CD14-positive monocyte (primary cell): Measurements from ENCODE around the gene ACOD1. TPM values are rescaled to one million over a fixed set of nuclear protein-coding genes. Genes with fewer than 3 reads are reported as not detected.
"Not testable (repeated sequence)": the region's sequence is repeated elsewhere in the genome, so short reads cannot be mapped to it uniquely, and the experiment has no call there.

Source experiments
- DNase-seq, 3 donors: peaks; one replicate each; pipeline ENCODE4 v3.0.0-alpha.2; 2011 to 2022
- H2AFZ ChIP-seq: 2 replicates; pipeline ENCODE4 v1.6.0; 2012; ENCODE audit warnings: mild to moderate bottlenecking, low read depth, low read length, inconsistent platforms; ENCODE audit not compliant: insufficient read depth, poor library complexity, severe bottlenecking
- H3K27ac ChIP-seq, 2 donors: 1 replicate in 1 of 2; 2 replicates in 1 of 2; pipeline ENCODE4 v1.5.1; 2012 to 2013; ENCODE audit warnings: low read length in 2 of 2, control low read depth in 1 of 2, inconsistent platforms in 1 of 2, low read depth in 1 of 2, mild to moderate bottlenecking in 1 of 2
- H3K27me3 ChIP-seq, 2 donors: one replicate each; pipeline versions ENCODE4 v1.6.0 to v1.6.1; 2011 to 2013; ENCODE audit warnings: low read length in 2 of 2; ENCODE audit not compliant: control insufficient read depth in 2 of 2, insufficient read depth in 2 of 2
- H3K36me3 ChIP-seq, 2 donors: replicated peaks in 1 of 2; 1 replicate in 1 of 2; 2 replicates in 1 of 2; pipeline versions ENCODE4 v1.5.1 to v1.6.1; 2012 to 2013; ENCODE audit warnings: low read length in 2 of 2, control low read depth in 1 of 2, inconsistent platforms in 1 of 2, mild to moderate bottlenecking in 1 of 2; ENCODE audit not compliant: insufficient read depth in 2 of 2, control insufficient read depth in 1 of 2
- H3K4me1 ChIP-seq, 2 donors: 1 replicate in 1 of 2; 2 replicates in 1 of 2; pipeline versions ENCODE4 v1.5.1 to v1.6.1; 2012 to 2013; ENCODE audit warnings: low read length in 2 of 2, control low read depth in 1 of 2, inconsistent platforms in 1 of 2, mild to moderate bottlenecking in 1 of 2, moderate library complexity in 1 of 2; ENCODE audit not compliant: insufficient read depth in 2 of 2, control insufficient read depth in 1 of 2
- H3K4me2 ChIP-seq: replicated peaks from 2 replicates; pipeline ENCODE3; 2012; ENCODE audit warnings: low read length, moderate library complexity, mild to moderate bottlenecking; ENCODE audit not compliant: poor library complexity, severe bottlenecking; ENCODE audit errors: extremely low read depth
- H3K4me3 ChIP-seq, 3 experiments: fragments of 200-600 bp in 1 of 3; sonication (generic) in 1 of 3; replicated peaks in 1 of 3; 1 replicate in 2 of 3; 2 replicates in 1 of 3; pipeline ENCODE4 v1.5.1; 2011 to 2013; ENCODE audit warnings: low read length in 3 of 3, mild to moderate bottlenecking in 3 of 3, control low read depth in 2 of 3, low read depth in 2 of 3, inconsistent platforms in 1 of 3, moderate library complexity in 1 of 3
- H3K79me2 ChIP-seq: 2 replicates; pipeline ENCODE4 v1.6.0; 2012; ENCODE audit warnings: mild to moderate bottlenecking, control low read depth, inconsistent platforms, low read length, moderate library complexity; ENCODE audit not compliant: insufficient read depth
- H3K9ac ChIP-seq: 2 replicates; pipeline ENCODE4 v1.6.0; 2017; ENCODE audit warnings: low read length, mild to moderate bottlenecking; ENCODE audit not compliant: insufficient read depth, poor library complexity, severe bottlenecking
- H3K9me3 ChIP-seq, 2 donors: replicated peaks in 1 of 2; 1 replicate in 1 of 2; 2 replicates in 1 of 2; pipeline versions ENCODE4 v1.5.1 to v1.6.1; 2012 to 2013; ENCODE audit warnings: low read length in 2 of 2, control low read depth in 1 of 2; ENCODE audit not compliant: control insufficient read depth in 1 of 2, insufficient read depth in 1 of 2
- H4K20me1 ChIP-seq: 2 replicates; pipeline ENCODE4 v1.6.0; 2012; ENCODE audit warnings: mild to moderate bottlenecking, low read length, control low read depth, moderate library complexity; ENCODE audit not compliant: insufficient read depth
- H3K27ac Mint-ChIP-seq, 7 donors: one replicate each; pipeline ENCODE4 v1.8.0; 2020; ENCODE audit warnings: mild to moderate bottlenecking in 7 of 7, mixed read lengths in 7 of 7, moderate library complexity in 6 of 7, inconsistent platforms in 2 of 7
- H3K27me3 Mint-ChIP-seq, 3 donors: one replicate each; pipeline ENCODE4 v1.8.0; 2021 to 2022; ENCODE audit warnings: low read depth in 3 of 3, mild to moderate bottlenecking in 3 of 3, mixed read lengths in 3 of 3, moderate library complexity in 3 of 3, inconsistent platforms in 1 of 3
- H3K36me3 Mint-ChIP-seq, 2 donors: one replicate each; pipeline ENCODE4 v1.8.0; 2020; ENCODE audit warnings: mixed read lengths in 2 of 2, inconsistent platforms in 1 of 2, mild to moderate bottlenecking in 1 of 2
- H3K4me1 Mint-ChIP-seq: one replicate; pipeline ENCODE4 v1.8.0; 2020; ENCODE audit warnings: mild to moderate bottlenecking, mixed read lengths
- H3K4me3 Mint-ChIP-seq, 2 donors: one replicate each; pipeline ENCODE4 v1.8.0; 2020; ENCODE audit warnings: mild to moderate bottlenecking in 2 of 2, mixed read lengths in 2 of 2, moderate library complexity in 1 of 2
- H3K9me3 Mint-ChIP-seq, 7 donors: one replicate each; pipeline ENCODE4 v1.8.0; 2020 to 2022; ENCODE audit warnings: mixed read lengths in 7 of 7, mild to moderate bottlenecking in 6 of 7, moderate library complexity in 6 of 7, inconsistent platforms in 2 of 7
- CTCF ChIP-seq: fragments of 200-600 bp; IDR thresholded peaks from one replicate; pipeline ENCODE4 v1.8.0; 2022; ENCODE audit warnings: antibody characterized with exemption, mild to moderate bottlenecking
- WGBS: methylation state at CpG from one replicate; pipeline ENCODE4 v1.1.5; 2013; ENCODE audit warnings: missing lambda C conversion rate; ENCODE audit not compliant: insufficient coverage; 5-methylcytosine and 5-hydroxymethylcytosine counted together
- intact Hi-C, 2 donors: fragments of 100-400 bp; cut with micrococcal nuclease; formaldehyde crosslinking; loops; one replicate each; pipeline versions ENCODE4 v1.15.0 to v1.15.1; 2023
- polyA plus RNA-seq, 3 donors: library from polyadenylated mRNA; depleted of rRNA in 1 of 3; unstranded in 2 of 3; stranded (reverse) in 1 of 3; fragments of 300-500 nt in 2 of 3; fragments of >200 nt in 1 of 3; fragmentation: Illumina TruSeq in 2 of 3; gene quantifications; 1 replicate in 2 of 3; 2 replicates in 1 of 3; pipeline ENCODE4 v1.2.3, GENCODE V29; 2012 to 2021

ACOD1 gene
- polyA plus RNA-seq, 3 donors: 0.29 TPM; not detected in 2

DNA sequence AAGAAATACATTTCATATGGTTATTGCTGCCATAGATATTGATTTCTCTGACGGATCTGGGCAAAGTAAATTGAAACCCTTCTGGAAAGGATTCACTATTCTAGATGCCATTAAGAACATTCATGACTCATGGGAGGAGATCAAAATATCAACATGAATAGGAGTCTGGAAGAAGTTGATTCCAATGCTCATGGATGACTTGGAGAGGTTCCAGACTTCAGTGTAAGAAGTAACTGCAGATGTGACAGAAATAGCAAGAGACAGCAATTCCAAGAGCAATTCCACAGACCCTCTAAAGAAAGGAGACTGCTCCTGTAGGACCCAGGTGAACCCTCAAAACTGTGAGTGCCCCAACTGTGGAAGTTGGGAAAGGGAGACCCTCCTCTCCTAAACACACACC is 31.2 kb upstream of the ACOD1 start:
- no peak for TF ChIP-seq CTCF
- Histone ChIP-seq H4K20me1 (no peaks in the 10 kb centered on the region), H3K9me3 (no peaks in the 10 kb centered on the region), H3K4me1 (no peaks in the 10 kb centered on the region), H3K9ac (no peak overlapping the region), H3K4me3 (no peak overlapping the region), H3K27me3 (no peaks in the 10 kb centered on the region), H3K27ac (no peak overlapping the region), H3K4me2 (no peak overlapping the region), H3K36me3 (no peaks in the 10 kb centered on the region), H3K79me2 (no peaks in the 10 kb centered on the region), H2AFZ (no peak overlapping the region)
- Mint-ChIP-seq H3K9me3 (peaks cover 0 to 11% (median 2%) of the 10 kb centered on the region in 7 donors), H3K4me1 (no peaks in the 10 kb centered on the region), H3K36me3 (no peaks in the 10 kb centered on the region), H3K4me3 (no peak overlapping the region), H3K27me3 (peaks cover 0 to 4% (median 3%) of the 10 kb centered on the region in 3 donors), H3K27ac (no peak overlapping the region)
- DNase-seq: no peak
- no CpG with 5 or more reads among the region's 1 CpG for WGBS
- intact Hi-C loops: no loop called here

GRCh38 chr13:76917755-76918481 is 30.4 kb upstream of the ACOD1 start:
- H3K79me2 ChIP-seq, H2AFZ ChIP-seq, H3K36me3 Mint-ChIP-seq, DNase-seq, H3K4me3 ChIP-seq, H3K27me3 Mint-ChIP-seq, intact Hi-C loops, H3K4me1 Mint-ChIP-seq, H3K4me3 Mint-ChIP-seq, H4K20me1 ChIP-seq, H3K9ac ChIP-seq, H3K27me3 ChIP-seq, H3K4me2 ChIP-seq, H3K27ac ChIP-seq, H3K9me3 ChIP-seq, H3K36me3 ChIP-seq, H3K4me1 ChIP-seq: not testable (repeated sequence)
- WGBS: 87% methylated on average over 8 of the region's 12 CpGs
- peaks cover 0 to 11% (median 2%) of the 10 kb centered on the region in 7 donors for H3K9me3 Mint-ChIP-seq
- peak overlapping the region in 1 of 7 donors; percentile 54 for H3K27ac Mint-ChIP-seq
